Muscle layer of duodenum (tissue), 2 donors: ENCODE results near the gene CHID1.

Experiments
- H3K27ac ChIP-seq: one replicate; pipeline ENCODE4 v1.7.0; 2013; ENCODE audit warnings: mild to moderate bottlenecking, low read length
- H3K27me3 ChIP-seq: one replicate; pipeline ENCODE4 v1.7.0; 2013; ENCODE audit warnings: low read depth, mild to moderate bottlenecking, control low read depth, low read length
- H3K36me3 ChIP-seq, 2 donors: one replicate each; pipeline ENCODE4 v1.7.0; 2013; ENCODE audit warnings: low read length in 2 of 2, control low read depth in 1 of 2, mild to moderate bottlenecking in 1 of 2; ENCODE audit not compliant: insufficient read depth in 2 of 2, control insufficient read depth in 1 of 2
- H3K4me1 ChIP-seq, 2 donors: one replicate each; pipeline ENCODE4 v1.7.0; 2013; ENCODE audit warnings: low read length in 2 of 2, mild to moderate bottlenecking in 2 of 2, control low read depth in 1 of 2, moderate library complexity in 1 of 2; ENCODE audit not compliant: insufficient read depth in 2 of 2, control insufficient read depth in 1 of 2
- H3K4me3 ChIP-seq, 2 donors: one replicate each; pipeline ENCODE4 v1.7.0; 2013; ENCODE audit warnings: low read length in 2 of 2, low read depth in 1 of 2, mild to moderate bottlenecking in 1 of 2
- H3K9me3 ChIP-seq, 2 donors: one replicate each; pipeline ENCODE4 v1.7.0; 2013; ENCODE audit warnings: low read length in 2 of 2, control low read depth in 1 of 2, mild to moderate bottlenecking in 1 of 2; ENCODE audit not compliant: control insufficient read depth in 1 of 2
- donor health status: healthy.

CHID1 gene

GRCh38 chr11:860234-861104 lies 50.1 kb downstream of the CHID1 start:
- H3K27me3 ChIP-seq: no peaks in the 10 kb centered on the region
- peaks cover 0 to 22% of the 10 kb centered on the region in 2 donors for H3K4me1 ChIP-seq
- no peaks in the 10 kb centered on the region for H3K9me3 ChIP-seq
- H3K27ac ChIP-seq: no peak overlapping the region
- H3K4me3 ChIP-seq: peak overlapping the region in 1 of 2 donors; percentile 61
- H3K36me3 ChIP-seq: peaks cover 0 to 25% of the 10 kb centered on the region in 2 donors

- Histone ChIP-seq H3K27ac (no peak overlapping the region), H3K4me3 (peak overlapping the region in 1 of 2 donors; percentile 61), H3K4me1 (peaks cover 0 to 22% of the 10 kb centered on the region in 2 donors), H3K27me3 (no peaks in the 10 kb centered on the region), H3K36me3 (peaks cover 0 to 17% of the 10 kb centered on the region in 2 donors), H3K9me3 (no peaks in the 10 kb centered on the region)
Measured at GRCh38 chr11:859394-860131, 51.0 kb downstream of the CHID1 start.

GRCh38 chr11:858762-859339 lies 51.8 kb downstream of the CHID1 start:
- Histone ChIP-seq H3K27ac (no peak overlapping the region), H3K4me3 (peak overlapping the region in 1 of 2 donors; percentile 61), H3K4me1 (peaks cover 0 to 22% of the 10 kb centered on the region in 2 donors), H3K27me3 (no peaks in the 10 kb centered on the region), H3K36me3 (peaks cover 0 to 10% of the 10 kb centered on the region in 2 donors), H3K9me3 (no peaks in the 10 kb centered on the region)

- H3K27me3 ChIP-seq: no peaks in the 10 kb centered on the region
- no peak overlapping the region for H3K27ac ChIP-seq
- peaks cover 0 to 22% of the 10 kb centered on the region in 2 donors for H3K4me1 ChIP-seq
- peaks cover 0 to 3% of the 10 kb centered on the region in 2 donors for H3K36me3 ChIP-seq
- H3K4me3 ChIP-seq: no peak overlapping the region
- H3K9me3 ChIP-seq: no peaks in the 10 kb centered on the region
Measured at GRCh38 chr11:858053-858761, 52.4 kb downstream of the CHID1 start.

GRCh38 chr11:856397-856796 lies 54.2 kb downstream of the CHID1 start:
- no peak overlapping the region for H3K27ac ChIP-seq
- H3K4me1 ChIP-seq: peaks cover 0 to 25% of the 10 kb centered on the region in 2 donors
- no peak overlapping the region for H3K4me3 ChIP-seq
- H3K9me3 ChIP-seq: no peaks in the 10 kb centered on the region
- no peaks in the 10 kb centered on the region for H3K36me3 ChIP-seq
- no peaks in the 10 kb centered on the region for H3K27me3 ChIP-seq

- H3K27me3 ChIP-seq: no peaks in the 10 kb centered on the region
- no peaks in the 10 kb centered on the region for H3K36me3 ChIP-seq
- no peak overlapping the region for H3K27ac ChIP-seq
- H3K9me3 ChIP-seq: no peaks in the 10 kb centered on the region
- H3K4me1 ChIP-seq: peaks cover 0 to 31% of the 10 kb centered on the region in 2 donors
- H3K4me3 ChIP-seq: no peak overlapping the region
Measured at GRCh38 chr11:855796-856195, 54.8 kb downstream of the CHID1 start.

- H3K9me3 ChIP-seq: no peaks in the 10 kb centered on the region
- no peak overlapping the region for H3K4me3 ChIP-seq
- peaks cover 0 to 31% of the 10 kb centered on the region in 2 donors for H3K4me1 ChIP-seq
- H3K27me3 ChIP-seq: no peaks in the 10 kb centered on the region
- no peaks in the 10 kb centered on the region for H3K36me3 ChIP-seq
- no peak overlapping the region for H3K27ac ChIP-seq
Measured at GRCh38 chr11:855330-855674, 55.3 kb downstream of the CHID1 start.

- Histone ChIP-seq H3K36me3 (no peaks in the 10 kb centered on the region), H3K27ac (no peak overlapping the region), H3K27me3 (no peaks in the 10 kb centered on the region), H3K9me3 (no peaks in the 10 kb centered on the region), H3K4me1 (peaks cover 0 to 31% of the 10 kb centered on the region in 2 donors), H3K4me3 (no peak overlapping the region)
Measured at GRCh38 chr11:854601-855329, 55.8 kb downstream of the CHID1 start.

- Histone ChIP-seq H3K4me3 (no peak overlapping the region), H3K27ac (no peak overlapping the region), H3K4me1 (peaks cover 0 to 27% of the 10 kb centered on the region in 2 donors)
Measured at GRCh38 chr11:853682-854448, 56.7 kb downstream of the CHID1 start.

GRCh38 chr11:852762-853161 lies 57.8 kb downstream of the CHID1 start:
- H3K36me3 ChIP-seq: no peaks in the 10 kb centered on the region
- H3K27ac ChIP-seq: no peak overlapping the region
- no peak overlapping the region for H3K4me3 ChIP-seq
- H3K9me3 ChIP-seq: no peaks in the 10 kb centered on the region
- H3K4me1 ChIP-seq: peaks cover 0 to 32% of the 10 kb centered on the region in 2 donors
- H3K27me3 ChIP-seq: no peaks in the 10 kb centered on the region

More at GRCh38 chr11:853682-854448, 56.7 kb downstream of the CHID1 start:
- Histone ChIP-seq H3K36me3 (no peaks in the 10 kb centered on the region), H3K27me3 (no peaks in the 10 kb centered on the region), H3K9me3 (no peaks in the 10 kb centered on the region)
